Fibroblast of skin of back (primary cell): Measurements from ENCODE around the gene PCNT.
"Not testable (repeated sequence)": the region's sequence is repeated elsewhere in the genome, so short reads cannot be mapped to it uniquely, and the experiment has no call there.

ENCODE experiments used
- DNase-seq: peaks from one replicate; pipeline ENCODE4 v3.0.0-alpha.2; 2013

PCNT gene

GRCh38 chr21:46455575-46456385 lies 131.8 kb downstream of the PCNT start:
- peak; percentile 72 for DNase-seq

GRCh38 chr21:46456750-46457149 lies 132.8 kb downstream of the PCNT start:
- no peak for DNase-seq

GRCh38 chr21:46457801-46458314 lies 133.9 kb downstream of the PCNT start:
- DNase-seq, result peak; percentile 39

GRCh38 chr21:46458315-46459023 lies 134.5 kb downstream of the PCNT start, which contains the start of gene DIP2A:
TSS of gene DIP2A (plus strand) at chr21:46458891. CDS start at chr21:46459132, 241 bp downstream.
- peak; percentile 97 for DNase-seq

- DNase-seq, result no peak
Measured at GRCh38 chr21:46459024-46459355, 135.0 kb downstream of the PCNT start.

- DNase-seq, result peak; percentile 39
Measured at GRCh38 chr21:46459356-46460112, 135.6 kb downstream of the PCNT start.

GRCh38 chr21:46461909-46462308 lies 138.0 kb downstream of the PCNT start:
- DNase-seq, result no peak

- not testable (repeated sequence) for DNase-seq
Measured at GRCh38 chr21:46465153-46465552, 141.2 kb downstream of the PCNT start.

GRCh38 chr21:46465651-46466050 lies 141.7 kb downstream of the PCNT start:
- no peak for DNase-seq

GRCh38 chr21:46468108-46468774 lies 144.3 kb downstream of the PCNT start:
- no peak for DNase-seq

GRCh38 chr21:46469275-46469674 lies 145.3 kb downstream of the PCNT start:
- no peak for DNase-seq

GRCh38 chr21:46471514-46471913 lies 147.6 kb downstream of the PCNT start:
- DNase-seq, result no peak

GRCh38 chr21:46472246-46472645 lies 148.3 kb downstream of the PCNT start:
- DNase-seq, result no peak

GRCh38 chr21:46474382-46474781 lies 150.4 kb downstream of the PCNT start:
- DNase-seq, result no peak

GRCh38 chr21:46475296-46475695 lies 151.3 kb downstream of the PCNT start:
- DNase-seq, result no peak

GRCh38 chr21:46477765-46478164 lies 153.8 kb downstream of the PCNT start:
- no peak for DNase-seq

GRCh38 chr21:46478910-46479309 lies 155.0 kb downstream of the PCNT start:
- no peak for DNase-seq

- DNase-seq, result no peak
Measured at GRCh38 chr21:46480466-46480865, 156.5 kb downstream of the PCNT start.

GRCh38 chr21:46482225-46482845 lies 158.4 kb downstream of the PCNT start:
- DNase-seq, result no peak

GRCh38 chr21:46482846-46483231 lies 158.9 kb downstream of the PCNT start:
- DNase-seq, result no peak

GRCh38 chr21:46483300-46484295 lies 159.6 kb downstream of the PCNT start:
- no peak for DNase-seq
